IPS DF 4.7 (cell line): ENCODE results near the gene TRPV6.

Source experiments
- DNase-seq: peaks from one replicate; pipeline ENCODE4 v3.0.0-alpha.2; 2013; ENCODE audit warnings: low spot score; ENCODE audit errors: extremely low read depth

Gene TRPV6

DNA sequence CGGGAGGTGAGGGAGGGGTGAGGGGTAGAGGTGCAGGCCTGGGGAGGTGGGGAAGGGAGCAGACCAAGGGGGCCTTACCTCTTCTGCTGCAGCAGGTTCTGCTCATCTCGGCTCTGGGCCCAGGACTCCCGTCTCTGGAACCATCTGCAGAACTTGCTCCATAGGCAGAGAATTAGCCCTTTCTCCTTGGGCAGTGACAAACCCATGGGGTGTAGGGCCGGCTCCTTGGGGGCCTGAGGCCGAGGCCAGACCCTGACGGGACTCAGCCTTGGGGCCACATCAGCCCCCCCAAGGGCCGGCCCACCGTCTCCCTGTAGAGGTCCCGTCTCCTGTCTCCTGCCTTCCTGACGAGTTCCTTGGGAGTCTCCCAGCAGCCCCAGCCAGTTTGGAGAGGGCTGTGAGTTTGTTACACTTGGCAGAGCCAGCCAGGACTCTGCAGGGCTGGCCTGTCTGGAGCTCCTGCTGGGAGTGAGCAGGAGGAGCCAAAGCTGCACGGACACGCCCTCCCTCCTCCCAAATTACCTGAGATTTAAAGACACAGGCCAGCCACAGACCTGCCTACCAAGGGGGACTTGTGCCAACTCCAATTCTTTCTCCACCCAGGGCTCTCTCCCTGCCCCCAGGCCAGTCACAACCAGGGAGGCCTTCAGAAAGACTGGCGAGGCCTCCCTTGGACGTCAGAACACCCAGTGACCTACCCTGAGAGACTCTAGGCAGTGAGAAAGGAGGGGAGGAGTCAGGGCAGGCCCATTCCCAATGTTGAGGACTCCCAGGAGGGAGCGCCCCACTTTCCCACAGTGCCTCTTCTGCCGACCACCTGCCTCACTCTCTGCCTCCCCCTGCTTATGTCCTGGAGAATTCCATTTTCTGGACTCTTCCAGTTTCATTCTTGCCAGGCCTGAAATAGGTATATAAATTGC is at the start of gene TRPV6:
Gene TRPV6 (minus strand): TSS at position 435 of the 920 bp plus-strand sequence.
- DNase-seq = no peak

DNA sequence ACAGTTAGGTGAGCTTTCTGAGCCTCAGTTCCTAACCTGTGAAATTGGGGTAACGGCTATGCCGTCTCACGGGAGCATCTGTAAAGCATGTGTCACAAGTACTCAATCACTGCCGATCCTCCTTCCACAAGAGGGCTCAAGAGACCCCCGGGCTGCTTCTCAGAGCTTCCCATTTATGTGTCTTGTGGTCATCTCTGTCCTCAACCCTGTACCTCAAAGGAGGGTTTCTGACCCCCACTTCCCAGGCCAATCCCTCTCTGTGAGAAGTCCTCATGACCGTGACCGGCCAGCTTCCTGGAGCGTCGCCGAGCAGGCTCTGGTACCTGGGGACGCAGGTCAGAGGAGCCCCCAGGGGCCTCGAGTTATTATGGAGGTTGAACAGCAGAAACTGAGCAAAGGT is 48.5 kb upstream of the TRPV6 start:
- DNase-seq = no peak

DNA sequence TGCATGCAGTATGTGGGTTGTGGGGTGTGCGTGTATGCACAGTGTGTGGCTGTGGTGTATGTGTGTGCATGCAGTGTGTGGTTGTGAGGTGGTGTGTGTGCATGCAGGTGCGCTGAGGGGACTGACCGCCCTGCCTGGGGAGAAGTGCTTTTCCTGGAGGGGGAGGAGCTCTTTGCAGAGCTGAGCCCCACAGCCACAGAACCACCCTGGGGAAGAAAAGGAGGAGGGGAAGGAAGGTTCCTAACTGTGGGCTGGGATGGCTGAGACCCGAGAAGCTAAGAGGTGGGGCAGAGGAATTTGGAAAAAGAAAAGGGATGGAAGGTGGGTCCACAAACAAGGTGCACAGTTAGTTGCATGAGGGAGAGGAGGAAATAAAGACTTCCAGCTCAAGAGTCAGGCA is 48.1 kb upstream of the TRPV6 start, which contains the start of gene TRPV5:
Gene TRPV5 (minus strand): TSS at position 123 of the 400 bp plus-strand sequence. CDS start 287 bp downstream, outside the sequence.
- DNase-seq = no peak

DNA sequence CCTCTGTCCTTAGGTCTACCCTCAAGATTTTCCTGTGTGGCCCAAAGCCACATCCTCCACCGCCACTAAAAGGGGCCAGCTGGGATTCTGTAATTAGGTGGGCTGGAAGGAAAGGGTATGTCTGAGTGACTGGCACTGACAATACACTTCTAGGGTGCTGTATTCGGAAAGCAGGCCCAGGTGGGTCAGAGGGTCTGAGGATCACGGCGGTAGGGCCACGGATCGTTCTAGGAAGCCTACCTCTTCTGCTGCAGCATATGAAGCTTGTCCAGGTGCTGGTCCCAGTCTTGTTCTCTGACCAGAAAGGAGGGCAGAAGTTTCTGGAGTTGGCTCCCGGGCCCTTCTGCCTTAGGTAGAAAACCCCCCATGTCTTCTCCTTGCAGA is 47.5 kb upstream of the TRPV6 start:
- no peak for DNase-seq

DNA sequence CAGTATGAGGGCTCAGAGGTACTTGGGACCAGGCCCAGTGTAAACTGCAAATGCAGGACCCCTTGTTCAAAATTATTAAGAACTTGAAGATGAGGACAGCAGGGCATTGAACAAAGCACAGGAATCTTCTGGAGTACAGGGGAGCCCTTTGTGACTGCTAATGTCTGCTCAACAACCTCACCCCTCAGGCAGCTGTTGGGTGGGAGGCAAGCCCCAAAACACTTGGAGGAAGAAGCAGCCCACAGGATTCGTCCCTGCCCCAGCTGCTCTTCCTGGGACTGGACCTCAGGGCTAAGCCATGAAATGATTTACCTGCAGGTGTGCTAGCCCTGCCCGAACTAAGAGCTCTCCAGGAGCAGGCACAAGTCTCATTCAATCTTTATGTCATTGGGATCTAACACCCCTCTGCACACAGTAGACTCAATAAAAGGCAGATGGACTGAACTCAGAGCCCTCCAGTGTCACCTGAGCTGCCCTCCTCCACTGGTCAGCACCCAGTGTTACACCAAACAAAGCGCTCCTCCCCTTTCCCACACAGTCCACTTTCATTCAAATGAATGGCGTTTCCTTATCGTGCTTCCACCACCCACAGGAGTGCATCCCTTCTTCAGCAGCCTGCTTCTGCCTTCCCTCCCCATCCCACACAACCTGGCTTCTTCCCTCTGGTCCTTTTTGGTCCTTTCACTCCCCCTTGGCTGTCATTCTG is 47.0 kb upstream of the TRPV6 start:
- DNase-seq = no peak

DNA sequence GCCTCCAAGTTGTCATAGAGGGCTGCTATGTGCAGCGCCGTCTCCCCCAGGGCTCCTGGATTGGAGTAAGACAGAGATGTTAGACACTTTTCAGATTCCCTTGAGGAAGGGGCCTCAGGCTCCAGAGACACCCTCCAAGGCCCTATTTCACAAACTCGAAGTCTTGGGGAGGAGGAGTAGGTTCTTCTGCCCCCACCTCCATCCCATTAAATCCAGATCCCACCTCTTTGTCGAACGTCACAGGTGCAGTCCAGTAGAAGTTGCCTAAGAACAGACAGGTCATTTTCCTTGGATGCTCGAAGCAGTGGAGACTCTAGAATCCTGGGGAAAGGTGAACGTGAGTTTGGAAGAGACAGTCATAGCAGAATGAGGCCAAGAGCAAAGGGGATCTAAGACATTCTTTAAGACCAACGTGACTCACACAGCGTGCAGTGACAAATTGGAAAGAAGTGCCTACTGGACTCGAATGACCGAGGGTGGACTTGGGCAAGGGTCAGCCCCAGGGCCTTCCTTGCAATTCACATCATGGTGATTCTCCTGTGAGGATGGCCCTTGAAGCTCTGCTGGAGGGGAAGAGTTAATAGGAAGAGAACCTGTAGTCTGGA is 44.7 kb upstream of the TRPV6 start:
- DNase-seq = no peak

DNA sequence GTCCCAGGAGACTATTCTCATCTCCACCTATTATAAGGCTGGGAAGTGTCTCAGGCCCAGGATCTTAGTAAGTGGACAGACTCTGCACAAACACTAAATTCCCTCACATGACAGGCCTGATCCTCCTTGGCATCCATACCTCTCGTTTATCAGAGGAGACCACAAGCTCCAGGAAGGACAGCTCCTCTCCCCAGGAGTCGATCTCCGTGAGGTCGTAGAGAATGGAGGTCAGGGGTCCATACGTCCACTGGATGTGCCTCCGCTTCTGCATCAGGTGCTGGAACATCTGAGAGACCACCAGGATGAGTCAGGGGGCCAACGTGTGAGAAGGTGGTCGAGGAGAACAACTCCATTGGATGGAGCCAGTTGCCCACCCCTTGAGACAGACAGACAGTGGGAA is 42.4 kb upstream of the TRPV6 start:
- no peak for DNase-seq

DNA sequence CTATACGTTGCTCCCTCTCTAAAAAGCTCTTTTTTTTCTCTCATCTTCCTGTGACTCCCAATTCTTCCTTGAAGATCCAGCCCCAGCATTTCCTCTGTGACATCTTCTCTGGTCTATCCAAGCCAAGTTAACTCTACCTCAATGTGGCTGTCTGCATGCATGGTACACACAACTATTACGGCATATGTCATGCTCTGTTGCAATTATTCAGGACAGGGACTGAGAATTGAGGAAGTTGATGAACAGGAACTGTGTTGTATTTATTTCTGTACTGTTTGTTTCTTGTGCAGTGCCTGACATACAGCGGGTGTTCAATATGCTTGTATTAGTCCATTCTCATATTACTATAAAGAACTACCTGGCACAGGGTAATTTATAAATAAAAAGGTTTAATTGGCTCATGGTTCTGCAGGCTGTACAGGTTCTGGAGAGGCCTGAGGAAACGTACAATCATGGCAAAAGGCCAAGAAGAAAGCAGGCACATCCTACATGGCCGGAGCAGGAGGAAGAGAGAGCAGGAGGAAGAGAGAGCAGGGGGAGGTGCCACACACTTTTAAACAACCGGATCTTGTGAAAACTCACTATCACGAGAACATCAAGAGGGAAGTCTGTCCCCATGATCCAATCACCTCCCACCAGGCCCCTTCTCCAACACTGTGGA is 41.7 kb upstream of the TRPV6 start:
- DNase-seq = no peak

DNA sequence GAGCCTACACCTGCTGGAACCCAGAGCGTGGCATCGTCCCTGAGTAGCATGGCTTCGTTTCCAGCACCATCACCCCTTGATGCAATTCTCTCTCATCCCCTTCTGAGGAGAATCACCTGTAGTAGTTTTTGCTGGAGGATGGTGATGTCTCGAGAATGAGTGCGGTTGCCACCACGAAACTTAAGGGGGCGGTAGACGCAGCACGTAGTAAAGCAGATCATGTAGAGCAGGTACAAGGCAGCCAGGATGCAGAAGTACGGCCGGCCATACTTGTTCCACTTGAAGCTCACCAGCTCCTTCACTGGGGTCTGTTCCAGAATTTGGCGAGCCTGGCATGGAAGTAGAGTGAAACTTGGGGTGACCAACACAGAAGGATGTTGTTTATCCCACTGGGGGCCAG is 39.9 kb upstream of the TRPV6 start:
- DNase-seq = no peak

DNA sequence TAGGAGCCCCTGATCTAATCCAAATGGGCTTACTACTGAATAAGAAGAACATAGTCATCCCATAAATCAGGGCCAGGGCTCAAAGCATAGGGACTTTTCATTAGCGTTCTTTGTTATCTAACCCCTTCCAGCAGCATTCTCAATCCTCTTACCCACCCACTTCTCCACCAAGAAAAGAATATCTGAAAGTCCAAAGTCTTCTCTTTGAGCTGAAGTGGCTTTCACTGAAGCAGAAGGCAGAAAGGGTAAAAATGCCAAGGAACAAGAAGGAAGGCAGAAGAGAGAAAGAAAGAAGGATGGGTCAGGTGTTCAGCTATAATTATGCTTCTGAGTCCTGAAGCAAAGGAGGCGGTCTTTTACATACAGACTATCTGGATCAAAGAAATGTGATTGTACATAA is 37.8 kb upstream of the TRPV6 start:
- DNase-seq = no peak

DNA sequence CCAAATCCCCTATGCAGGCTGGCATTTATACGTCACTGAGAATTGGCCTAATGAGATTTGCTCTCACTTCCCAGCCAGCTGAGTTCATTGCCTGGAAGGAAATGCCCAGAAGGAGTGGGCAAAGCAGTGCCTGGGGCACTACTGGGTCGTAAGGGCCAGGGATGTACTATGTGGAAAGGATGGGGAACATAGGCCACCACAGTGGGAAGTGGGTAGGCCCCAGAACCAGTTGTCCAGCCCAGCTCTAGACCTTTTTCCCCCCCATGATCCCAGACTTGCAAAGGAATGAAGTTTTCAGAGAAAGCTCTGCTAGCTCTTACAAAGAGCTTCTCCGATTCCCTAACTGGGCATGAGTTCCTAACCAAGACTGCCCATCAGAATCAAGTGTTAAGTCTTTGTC is 34.1 kb upstream of the TRPV6 start:
- no peak for DNase-seq

DNA sequence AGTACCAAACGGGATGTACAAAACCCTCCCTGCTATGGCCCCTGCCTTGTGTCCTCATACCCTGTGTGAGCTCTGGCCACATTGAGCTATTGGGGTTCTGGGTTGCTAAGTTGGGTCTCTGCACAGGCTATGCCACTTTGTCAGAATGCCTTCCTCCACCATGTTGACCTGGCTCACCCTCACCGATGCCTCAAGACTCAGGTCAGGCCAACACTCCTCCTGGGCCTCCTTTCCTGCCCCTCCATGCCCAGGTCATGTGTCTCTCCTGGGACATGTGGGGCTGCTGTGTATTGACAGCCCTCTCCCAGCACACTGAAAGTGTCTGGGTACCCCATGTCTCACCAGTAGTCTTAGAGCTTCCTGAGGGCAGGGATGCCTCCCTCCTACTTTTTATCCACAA is 33.4 kb upstream of the TRPV6 start:
- no peak for DNase-seq

DNA sequence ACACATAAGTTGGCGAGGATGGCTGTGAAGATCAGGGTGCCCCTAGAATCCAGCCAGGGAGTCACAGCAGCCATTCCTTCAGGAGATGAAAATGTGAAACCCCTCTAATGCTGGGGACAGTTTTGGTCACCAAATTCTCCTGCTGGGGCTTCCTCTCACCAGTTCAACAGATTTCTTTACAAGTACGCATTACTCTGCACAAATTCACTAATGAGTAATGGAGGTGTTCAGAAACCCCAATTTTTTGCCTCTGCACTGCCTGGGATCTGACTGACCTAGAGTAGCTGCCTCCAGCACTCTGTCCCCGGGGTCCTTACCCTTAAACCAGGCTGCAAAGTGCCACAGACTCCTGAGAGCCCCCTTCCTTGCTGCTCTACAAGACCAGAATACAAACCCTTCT is 31.9 kb upstream of the TRPV6 start:
- DNase-seq = no peak

DNA sequence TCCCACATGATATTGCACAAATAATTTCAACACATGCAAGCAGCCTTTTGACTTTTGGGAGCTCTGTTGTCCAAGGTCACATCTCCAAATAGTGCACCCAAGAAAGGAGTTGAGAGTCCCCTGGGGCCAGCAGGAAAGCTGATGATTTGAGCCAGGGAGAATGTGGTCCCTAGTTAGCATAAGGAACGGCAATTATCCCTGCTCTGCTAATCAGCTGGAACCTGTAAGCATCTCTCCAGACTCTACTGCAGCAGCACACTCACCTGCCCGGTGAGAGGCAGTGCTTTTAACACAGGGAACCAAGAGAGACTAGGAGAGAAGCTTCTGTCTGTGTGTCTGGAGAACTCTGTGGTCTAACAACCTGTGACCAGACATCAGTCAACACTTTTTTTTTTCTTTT is 31.0 kb upstream of the TRPV6 start:
- DNase-seq = no peak

DNA sequence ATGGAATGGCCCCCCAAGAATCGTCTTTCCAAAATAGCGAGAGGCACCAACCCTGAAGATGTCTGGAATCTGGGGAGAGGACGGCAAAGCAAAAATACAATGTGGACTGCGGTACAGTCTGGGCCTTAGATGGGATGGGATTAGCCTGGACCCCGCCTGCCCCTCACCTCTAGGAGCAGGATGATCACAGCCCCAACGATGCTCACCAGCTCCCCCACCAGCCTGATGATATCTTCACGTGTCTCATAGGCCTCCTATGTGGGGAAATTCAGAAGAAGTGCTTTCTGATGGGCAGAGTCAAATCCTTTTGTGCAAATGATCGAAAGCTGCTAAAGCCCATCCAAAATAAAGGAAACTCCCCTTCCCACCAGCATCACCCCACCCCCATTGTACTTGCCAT is 29.8 kb upstream of the TRPV6 start:
- DNase-seq = no peak

DNA sequence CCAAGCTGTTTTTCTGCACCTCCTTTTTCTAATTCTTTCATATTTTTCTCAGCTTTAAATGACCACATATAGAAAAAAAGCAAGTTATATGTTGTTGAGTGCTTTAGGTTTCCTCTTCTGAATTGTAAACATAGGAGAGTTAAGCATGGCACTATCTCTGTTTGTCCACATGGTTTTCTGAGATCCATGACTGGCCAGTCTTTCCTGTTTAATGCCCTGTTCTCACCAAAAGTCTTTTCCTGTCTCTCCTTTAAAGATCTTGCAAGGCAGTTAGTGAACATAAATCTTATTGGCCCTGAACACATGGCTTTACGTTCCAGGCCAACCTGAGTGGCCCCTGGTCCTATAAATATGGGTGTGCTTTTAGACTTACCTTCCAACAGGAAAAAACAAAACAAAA is 28.6 kb upstream of the TRPV6 start:
- DNase-seq = no peak

DNA sequence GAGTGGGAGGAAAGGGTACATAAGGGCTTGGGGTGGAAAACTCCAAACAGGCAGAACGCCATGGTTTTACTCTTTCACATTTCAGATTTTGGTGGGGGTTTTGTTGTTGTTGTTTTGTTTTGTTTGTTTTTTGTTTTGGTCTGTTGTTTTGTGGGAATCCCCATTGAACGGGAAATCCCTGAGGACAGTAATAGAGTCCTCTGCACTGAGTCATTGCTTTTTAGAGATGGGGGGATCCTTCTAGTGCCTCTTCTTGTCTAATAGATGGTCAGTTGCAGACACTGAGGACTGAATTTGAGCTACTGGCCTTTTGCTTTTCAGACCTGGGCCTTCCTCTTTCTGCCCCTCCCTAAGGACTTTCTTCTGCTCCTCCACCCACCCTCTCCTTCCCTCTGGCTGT is 28.0 kb upstream of the TRPV6 start:
- DNase-seq = no peak

DNA sequence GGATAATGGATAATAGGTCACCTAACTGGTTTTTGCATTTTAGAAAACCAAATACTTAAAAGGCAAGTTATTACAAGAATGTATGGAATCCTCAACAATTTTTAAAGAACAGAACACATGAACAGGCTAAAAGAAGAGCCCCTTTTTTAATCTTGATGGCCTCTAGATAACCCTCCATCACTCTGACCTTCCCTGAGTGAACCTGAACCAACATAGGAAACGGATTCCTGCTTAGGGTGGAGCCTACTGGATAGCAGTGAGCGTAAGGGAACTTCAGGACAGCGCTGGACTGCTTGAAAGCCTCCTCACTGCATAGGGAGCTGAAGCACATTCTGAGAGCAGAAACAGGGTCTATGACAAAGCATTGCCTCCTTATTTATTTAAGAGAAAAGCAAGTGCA is 27.5 kb upstream of the TRPV6 start:
- no peak for DNase-seq

DNA sequence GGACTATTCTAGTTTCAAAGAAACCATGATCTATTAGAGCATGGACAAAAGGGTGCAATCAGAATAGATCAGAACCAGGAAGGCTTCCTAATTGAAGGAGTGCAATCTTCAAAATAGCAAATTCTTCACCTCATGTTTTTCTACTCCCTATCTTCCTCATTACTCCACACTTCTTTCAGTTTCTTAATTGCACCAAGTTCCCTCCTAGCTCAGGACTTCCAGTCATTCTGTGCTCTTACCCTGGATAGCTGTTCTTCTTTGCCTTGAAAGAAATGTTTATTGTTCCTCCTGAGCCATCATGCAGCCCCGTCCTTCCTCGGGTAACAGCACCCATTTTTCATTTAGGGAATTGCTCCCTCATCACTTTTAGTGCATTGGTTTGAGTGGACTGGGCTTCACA is 24.9 kb upstream of the TRPV6 start:
- no peak for DNase-seq

DNA sequence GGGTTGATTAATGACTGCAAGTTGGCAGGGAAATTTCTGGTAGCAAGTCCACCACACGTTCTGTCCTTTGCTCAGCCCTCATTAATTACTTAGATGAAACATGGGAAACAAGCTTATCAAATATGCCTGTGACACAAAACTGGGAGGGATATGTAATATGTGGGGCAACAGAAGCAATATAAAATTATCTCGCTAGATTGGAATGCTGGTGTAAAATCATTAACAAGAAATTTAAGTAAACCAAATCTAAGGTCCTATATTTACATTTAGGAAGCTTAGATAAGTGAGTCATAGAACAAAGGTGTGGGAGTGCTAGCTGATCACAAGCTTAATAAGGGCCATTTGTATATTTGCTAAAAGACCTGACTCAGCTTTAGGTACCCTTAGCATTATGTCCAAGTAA is 24.5 kb upstream of the TRPV6 start:
- DNase-seq = no peak

DNA sequence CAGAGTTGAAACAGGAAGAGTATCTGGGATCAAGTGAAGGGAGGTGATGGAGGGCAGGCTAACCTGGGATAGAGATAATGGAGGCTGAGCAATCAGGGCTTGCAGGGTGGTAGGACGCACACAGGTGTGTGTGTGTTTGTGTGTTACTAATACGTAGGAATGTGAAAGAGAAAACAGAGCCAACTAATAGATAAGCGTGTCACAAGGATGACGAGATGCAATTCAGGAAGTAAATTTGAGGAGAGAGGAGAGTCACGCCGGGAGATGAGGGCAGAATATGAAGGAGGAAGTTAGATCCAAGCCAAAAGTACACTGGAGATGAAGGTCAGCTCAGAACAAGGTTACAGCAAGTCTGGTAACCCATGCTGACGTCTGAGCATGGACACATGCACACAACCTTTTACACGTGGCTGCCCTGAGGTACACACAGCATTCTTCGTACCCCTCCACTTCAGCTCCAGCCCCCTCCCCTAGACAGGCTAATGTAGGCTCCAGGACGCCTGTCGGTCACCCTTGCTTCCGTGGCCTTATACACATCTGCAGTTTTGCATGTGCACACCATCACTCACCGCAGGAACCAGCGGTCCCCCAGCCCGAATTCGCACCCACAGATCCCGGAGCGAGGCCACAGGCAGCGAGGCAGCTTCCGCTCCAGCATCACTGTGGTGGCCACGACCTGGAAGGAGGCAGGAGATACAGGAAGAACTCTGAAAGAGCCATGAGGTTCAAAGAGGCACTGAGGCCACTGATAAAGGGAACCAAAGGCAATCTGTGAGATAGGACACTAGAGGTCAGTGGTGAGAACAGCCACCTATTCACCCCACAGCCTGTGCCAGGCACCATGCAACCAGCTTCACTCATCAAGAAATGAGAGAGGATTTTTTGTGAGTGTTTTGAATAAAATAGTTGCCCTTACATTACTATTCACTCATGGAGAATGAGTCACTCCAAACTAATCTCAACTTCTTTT is 23.7 kb upstream of the TRPV6 start:
- DNase-seq = no peak
